ENCODE results near the gene MRNIP.

- TF ChIP-seq PATZ1 (CRISPR knock-in tag; IDR thresholded peaks at IDR 0.05; ENCODE audit: borderline replicate concordance) = no peak
- TF ChIP-seq ZFP3 (CRISPR knock-in tag; IDR thresholded peaks at IDR 0.05) = no peak
- TF ChIP-seq ZNF8 (CRISPR knock-in tag; IDR thresholded peaks at IDR 0.05) = no peak
- no peak for TF ChIP-seq ARNTL (CRISPR knock-in tag; IDR thresholded peaks at IDR 0.05; ENCODE audit: borderline replicate concordance, low read depth)
- no peak for TF ChIP-seq TSHZ2 (CRISPR knock-in tag; IDR thresholded peaks at IDR 0.05)
- TF ChIP-seq BACH2 (CRISPR knock-in tag; IDR thresholded peaks at IDR 0.05; ENCODE audit: borderline replicate concordance) = no peak
- no peak for TF ChIP-seq OSR1 (CRISPR knock-in tag; IDR thresholded peaks at IDR 0.05)
- no peak for TF ChIP-seq ZNF565 (CRISPR knock-in tag; conservative IDR thresholded peaks at IDR 0.05; ENCODE audit: low read depth)
These were observed 54.1 kb downstream of the MRNIP start for GRCh38 chr5:179804555-179804947.
